Right cardiac atrium (tissue), 5 donors: ENCODE data around the gene PLA2G4A. TPM values are rescaled to one million over a fixed set of nuclear protein-coding genes. Genes with fewer than 3 reads are reported as not detected.

Experiments
- ATAC-seq, 2 donors: fragments of 200-7000 bp; cut with Tn5 transposase; one replicate each; pipeline versions ENCODE4 v1.8.0 to v1.9.1; 2020; ENCODE audit warnings: moderate library complexity in 2 of 2, mild to moderate bottlenecking in 1 of 2
- DNase-seq, 3 donors: peaks; one replicate each; pipeline ENCODE4 v3.0.0-alpha.2; 2020
- H3K27ac ChIP-seq: one replicate; pipeline ENCODE4 v1.5.1; 2013; ENCODE audit warnings: mild to moderate bottlenecking, low read length, control low read depth, moderate library complexity
- H3K27me3 ChIP-seq: one replicate; pipeline ENCODE4 v1.6.1; 2013; ENCODE audit not compliant: control insufficient read depth, insufficient read depth
- H3K4me1 ChIP-seq: one replicate; pipeline ENCODE4 v1.6.1; 2013; ENCODE audit warnings: low read length; ENCODE audit not compliant: control insufficient read depth, insufficient read depth
- H3K4me3 ChIP-seq: one replicate; pipeline ENCODE4 v1.5.1; 2013; ENCODE audit warnings: low read length, control low read depth
- H3K9me3 ChIP-seq: one replicate; pipeline ENCODE4 v1.6.1; 2013; ENCODE audit warnings: low read length; ENCODE audit not compliant: control insufficient read depth
- WGBS: extraction: QIAGEN DNeasy Blood & Tissue Kit; methylation state at CpG from one replicate; pipeline ENCODE4 v1.1.7; 2013; 5-methylcytosine and 5-hydroxymethylcytosine counted together
- intact Hi-C, 4 donors: fragments of 100-400 bp; cut with DNase I; formaldehyde crosslinking; loops; one replicate each; pipeline versions ENCODE4 v1.11.0 to v1.14.0; 2022 to 2023
- polyA plus RNA-seq: library from polyadenylated mRNA; stranded (reverse); fragments of 200-250 nt; gene quantifications from one replicate; pipeline ENCODE4 v1.2.3, GENCODE V29; 2013
- total RNA-seq, 4 donors: library from RNA; stranded (reverse); fragmentation: NEBNext Ultra II Directional; extraction: Animal tissue kit (Norgen Biotek cat#: 25700); gene quantifications; one replicate each; pipeline ENCODE4 v1.2.1, GENCODE V29; 2021
- donor health status: healthy with polysubstance abuse.
- donor health status: DM: no; HTN: yes; CAD: no.
- donor health status: DM: no; HTN: no; CAD: no.
- donor health status: DM: no; HTN: yes; CAD: no; lungs with severe emphysema.
- donor health status: DM: yes; HTN: yes; CAD: no.

PLA2G4A gene
- total and polyA plus RNA-seq, 5 donors: 3.2 to 8.4 (median 6.7) TPM

GRCh38 chr1:186980400-186980799 lies 151.7 kb downstream of the PLA2G4A start:
- intact Hi-C loops: loop anchor here (10.0 kb wide), 3 partner anchors 376 to 576 kb away; no protein-coding TSS in a partner anchor
- ATAC-seq (no peak), DNase-seq (no peak)
- Histone ChIP-seq H3K9me3 (peaks cover 3% of the 10 kb centered on the region), H3K27me3 (no peaks in the 10 kb centered on the region), H3K4me1 (no peaks in the 10 kb centered on the region), H3K27ac (no peak overlapping the region), H3K4me3 (no peak overlapping the region)
- 88% methylated on average over 2 of the region's 2 CpGs for WGBS

DNA sequence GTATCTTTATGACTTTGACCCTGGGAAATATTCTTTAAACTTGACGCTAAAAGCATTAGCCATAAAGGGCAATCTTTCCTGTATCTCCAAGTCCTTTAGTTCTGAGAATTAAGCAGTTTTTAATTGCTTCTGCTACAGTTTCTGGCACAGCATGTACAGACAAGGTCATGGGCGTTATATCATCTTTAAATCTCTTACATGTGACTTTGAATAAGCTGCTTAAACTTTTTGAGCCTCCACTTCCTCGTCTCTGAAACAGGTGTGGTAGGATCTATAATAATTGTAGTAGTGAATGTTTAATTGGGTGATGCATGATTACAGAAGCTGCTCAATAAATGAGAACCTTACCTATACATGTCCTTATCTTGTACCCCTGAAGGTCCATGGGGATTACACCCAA lies 153.4 kb downstream of the PLA2G4A start:
- no peaks in the 10 kb centered on the region for H3K4me1 ChIP-seq
- no peak overlapping the region for H3K4me3 ChIP-seq
- peaks cover 3% of the 10 kb centered on the region for H3K9me3 ChIP-seq
- H3K27ac ChIP-seq: no peak overlapping the region
- no peak for ATAC-seq
- 83% methylated on average over 3 of the region's 3 CpGs for WGBS
- intact Hi-C loops: loop anchor here (10.0 kb wide), 3 partner anchors 377 to 577 kb away; no protein-coding TSS in a partner anchor
- DNase-seq: no peak
- no peaks in the 10 kb centered on the region for H3K27me3 ChIP-seq

DNA sequence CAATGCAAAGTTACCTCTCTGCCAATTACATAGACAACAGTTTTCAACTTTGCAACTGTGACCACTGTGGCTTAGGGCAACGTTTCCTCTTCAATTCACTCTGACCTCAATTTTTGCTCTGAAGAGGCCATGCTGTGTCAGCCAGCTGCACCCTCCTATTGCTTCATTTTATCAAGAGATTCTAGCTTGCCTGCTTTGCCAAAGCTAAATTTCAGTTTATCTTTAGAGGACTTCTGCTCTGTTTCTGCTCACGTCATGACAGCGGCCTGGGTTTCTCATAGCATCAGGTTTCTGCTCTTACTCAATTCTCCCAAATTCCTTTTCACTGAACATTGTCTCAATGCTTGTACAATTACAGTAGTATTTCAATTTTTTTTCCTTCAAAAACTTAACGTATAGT lies 154.6 kb downstream of the PLA2G4A start:
- 48% methylated on average over 4 of the region's 4 CpGs for WGBS
- Histone ChIP-seq H3K27me3 (no peaks in the 10 kb centered on the region), H3K27ac (no peak overlapping the region), H3K4me1 (no peaks in the 10 kb centered on the region), H3K9me3 (peaks cover 3% of the 10 kb centered on the region), H3K4me3 (no peak overlapping the region)
- intact Hi-C loops: loop anchor here (10.0 kb wide), 3 partner anchors 379 to 579 kb away; no protein-coding TSS in a partner anchor
- DNase-seq (peak; percentile 40 to 76 (median 69)), ATAC-seq (peak; percentile 91 to 94)

- H3K4me3 ChIP-seq: no peak overlapping the region
- no peak overlapping the region for H3K27ac ChIP-seq
- H3K4me1 ChIP-seq: no peaks in the 10 kb centered on the region
- 86% methylated on average over 4 of the region's 4 CpGs for WGBS
- DNase-seq: no peak
- no peak for ATAC-seq
- intact Hi-C loops: loop anchor here (5.0 to 10.0 kb wide), 5 partner anchors 378 to 580 kb away; no protein-coding TSS in a partner anchor
- H3K9me3 ChIP-seq: no peaks in the 10 kb centered on the region
- no peaks in the 10 kb centered on the region for H3K27me3 ChIP-seq
Observed at GRCh38 chr1:186984959-186985358, 156.2 kb downstream of the PLA2G4A start.

DNA sequence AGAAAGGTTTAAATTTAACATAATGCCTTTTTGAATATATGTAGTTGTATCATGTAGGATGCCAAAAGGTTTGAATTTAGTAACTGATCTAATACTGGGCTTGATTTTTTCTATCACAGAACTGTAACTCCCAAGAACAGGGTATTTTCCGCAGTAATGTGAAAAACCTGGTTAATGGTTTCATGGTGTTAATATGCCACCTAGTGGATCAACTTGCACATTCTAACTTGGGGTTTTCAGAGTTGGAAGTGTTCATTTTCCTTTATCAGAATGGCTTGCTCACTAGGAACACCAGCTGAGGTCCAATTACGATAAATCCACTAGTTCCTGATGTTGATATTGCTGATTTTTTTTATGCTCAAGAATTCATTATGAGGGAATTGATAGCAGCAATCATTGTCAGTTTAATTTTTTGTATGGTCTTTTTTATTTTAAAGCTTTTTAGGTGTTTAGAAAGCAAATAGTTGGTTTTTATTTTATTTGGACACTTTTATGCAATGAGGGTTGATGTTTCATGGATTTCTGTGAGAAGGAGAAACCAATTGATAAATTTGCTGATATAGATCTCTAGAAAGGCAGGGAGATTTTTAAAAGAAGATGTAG lies 157.2 kb downstream of the PLA2G4A start:
- ATAC-seq (peak; percentile 79 to 85), DNase-seq (no peak)
- WGBS: 3% methylated on average over 2 of the region's 2 CpGs
- Histone ChIP-seq H3K4me1 (no peaks in the 10 kb centered on the region), H3K27ac (no peak overlapping the region), H3K27me3 (no peaks in the 10 kb centered on the region), H3K4me3 (no peak overlapping the region), H3K9me3 (no peaks in the 10 kb centered on the region)
- intact Hi-C loops: loop anchor here (5.0 to 10.0 kb wide), 5 partner anchors 379 to 581 kb away; no protein-coding TSS in a partner anchor

DNA sequence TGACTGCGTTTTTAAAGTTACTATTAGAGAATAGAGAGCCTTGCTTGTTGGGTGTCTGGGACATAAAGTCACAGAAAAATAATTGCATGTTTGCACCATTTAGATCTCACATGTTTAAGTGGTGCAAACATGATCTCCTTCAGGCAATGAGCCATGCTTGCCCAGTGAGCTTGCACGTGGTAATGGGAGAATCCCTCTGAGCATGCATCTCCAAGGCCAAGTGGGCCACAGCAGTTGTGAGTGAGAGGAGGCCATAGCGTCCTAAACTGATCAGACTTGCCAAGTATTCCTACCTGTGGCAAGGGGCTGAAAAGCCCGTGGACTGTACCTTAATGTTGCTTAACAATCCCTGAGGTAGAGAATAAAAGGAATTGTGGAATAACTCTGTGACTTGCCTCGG lies 158.3 kb downstream of the PLA2G4A start:
- ATAC-seq: no peak
- WGBS: 75% methylated on average over 5 of the region's 5 CpGs

GRCh38 chr1:186987769-186988168 lies 159.0 kb downstream of the PLA2G4A start:
- H3K9me3 ChIP-seq: no peaks in the 10 kb centered on the region
- H3K4me3 ChIP-seq: no peak overlapping the region
- no peak overlapping the region for H3K27ac ChIP-seq
- DNase-seq (no peak), ATAC-seq (no peak)
- intact Hi-C loops: loop anchor here (5.0 to 10.0 kb wide), 5 partner anchors 380 to 583 kb away; no protein-coding TSS in a partner anchor
- no peaks in the 10 kb centered on the region for H3K4me1 ChIP-seq
- H3K27me3 ChIP-seq: no peaks in the 10 kb centered on the region

More for the DNA sequence above, 158.3 kb downstream of the PLA2G4A start:
- no peak for DNase-seq
- H3K4me1 ChIP-seq: no peaks in the 10 kb centered on the region
- no peaks in the 10 kb centered on the region for H3K27me3 ChIP-seq
- H3K27ac ChIP-seq: no peak overlapping the region
- intact Hi-C loops: loop anchor here (5.0 to 10.0 kb wide), 5 partner anchors 380 to 582 kb away; no protein-coding TSS in a partner anchor
- no peaks in the 10 kb centered on the region for H3K9me3 ChIP-seq
- H3K4me3 ChIP-seq: no peak overlapping the region

DNA sequence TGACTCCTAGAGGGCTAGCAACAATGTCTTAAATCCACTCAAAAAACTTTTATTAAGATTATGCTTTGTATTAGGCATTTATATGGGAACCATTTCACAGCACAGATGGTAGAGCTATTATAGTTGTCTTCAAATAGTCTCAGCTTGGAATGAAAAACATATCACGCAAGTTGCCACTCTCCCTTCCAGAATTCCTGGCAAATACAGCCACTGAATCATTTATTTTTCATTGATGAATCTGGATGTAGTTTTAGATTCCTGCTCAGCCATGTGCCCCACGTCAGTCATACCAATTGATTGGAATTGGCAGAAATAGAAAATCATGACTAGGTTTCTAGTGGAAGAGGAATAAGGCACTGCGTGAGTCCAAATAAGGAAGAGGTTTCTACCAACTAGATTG lies 165.2 kb downstream of the PLA2G4A start:
- Histone ChIP-seq H3K4me3 (no peak overlapping the region), H3K9me3 (no peaks in the 10 kb centered on the region), H3K27me3 (no peaks in the 10 kb centered on the region), H3K27ac (no peak overlapping the region), H3K4me1 (no peaks in the 10 kb centered on the region)
- DNase-seq: no peak
- WGBS: 82% methylated on average over 3 of the region's 3 CpGs
- intact Hi-C loops: no loop called here
- ATAC-seq: no peak

DNA sequence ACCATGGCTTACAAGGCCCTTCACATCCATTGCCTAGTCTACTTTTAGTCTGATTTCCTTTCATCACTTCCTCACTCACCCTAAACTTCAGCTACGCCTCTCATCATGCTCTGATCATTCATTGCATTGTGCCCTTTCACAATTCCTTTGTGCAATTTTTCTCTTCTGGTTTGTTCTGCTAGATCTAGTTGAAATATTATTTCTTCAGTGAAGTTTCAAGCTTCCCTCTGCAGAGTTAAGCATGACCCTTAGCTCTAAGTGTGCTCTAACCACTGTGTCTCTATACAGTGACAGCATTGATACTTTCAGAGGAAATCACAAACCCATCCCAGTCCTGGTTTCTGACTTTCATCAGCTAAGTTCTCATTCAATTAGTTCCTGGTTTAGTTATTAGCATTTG lies 166.1 kb downstream of the PLA2G4A start:
- ATAC-seq (no peak), DNase-seq (no peak)
- no peaks in the 10 kb centered on the region for H3K4me1 ChIP-seq
- H3K27me3 ChIP-seq: no peaks in the 10 kb centered on the region
- WGBS: 80% methylated on average over 1 of the region's 1 CpG
- intact Hi-C loops: no loop called here
- H3K9me3 ChIP-seq: no peaks in the 10 kb centered on the region
- no peak overlapping the region for H3K27ac ChIP-seq
- no peak overlapping the region for H3K4me3 ChIP-seq

DNA sequence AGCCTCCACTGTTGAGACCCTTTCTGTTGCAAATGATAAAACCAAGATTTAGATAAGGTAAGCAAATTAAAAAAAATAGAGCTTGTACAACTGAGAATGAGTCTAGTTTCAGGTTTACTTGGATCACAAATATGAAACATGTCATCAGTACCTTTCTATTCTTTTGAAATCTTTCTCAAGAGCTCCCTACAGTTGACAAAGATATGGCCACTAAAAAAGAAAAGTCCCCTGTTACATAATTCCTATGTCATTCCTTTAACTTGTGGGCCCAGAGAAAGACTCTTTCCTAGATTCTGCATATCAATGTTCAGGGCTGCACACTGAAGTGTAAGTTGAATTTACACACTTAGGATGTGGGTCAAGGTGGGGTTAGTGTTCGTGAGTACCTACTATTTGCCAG lies 168.1 kb downstream of the PLA2G4A start:
- whole genome bisulfite sequencing: 75% methylated on average over 1 of the region's 1 CpG
- no peak overlapping the region for H3K27ac ChIP-seq
- no peak overlapping the region for H3K4me3 ChIP-seq
- ATAC-seq (no peak), DNase-seq (no peak)
- no peaks in the 10 kb centered on the region for H3K9me3 ChIP-seq
- H3K27me3 ChIP-seq: no peaks in the 10 kb centered on the region
- intact Hi-C loops: no loop called here
- no peaks in the 10 kb centered on the region for H3K4me1 ChIP-seq

GRCh38 chr1:186997877-186998276 lies 169.1 kb downstream of the PLA2G4A start:
- Histone ChIP-seq H3K27ac (no peak overlapping the region), H3K27me3 (no peaks in the 10 kb centered on the region), H3K4me1 (no peaks in the 10 kb centered on the region), H3K4me3 (no peak overlapping the region), H3K9me3 (no peaks in the 10 kb centered on the region)
- intact Hi-C loops: no loop called here
- no peak for DNase-seq
- ATAC-seq: no peak
- 40% methylated on average over 1 of the region's 1 CpG for WGBS
